Tibial nerve (tissue), 4 donors: Measurements from ENCODE around the gene LRIT1. TPM values are rescaled to one million over a fixed set of nuclear protein-coding genes. Genes with fewer than 3 reads are reported as not detected.

ENCODE experiments used
- DNase-seq, 2 donors: peaks; one replicate each; pipeline ENCODE4 v3.0.0-alpha.2; 2019; ENCODE audit warnings: low spot score in 2 of 2
- H3K27ac ChIP-seq, 4 donors: fragments of 200-600 bp; sonication (generic) in 3 of 4; one replicate each; pipeline ENCODE4 v1.5.1; 2017 to 2019; ENCODE audit warnings: mild to moderate bottlenecking in 1 of 4
- H3K27me3 ChIP-seq, 2 donors: fragments of 200-600 bp; sonication (generic) in 1 of 2; one replicate each; pipeline versions ENCODE4 v1.5.1 to v1.6.0; 2017 to 2019
- H3K36me3 ChIP-seq, 3 donors: fragments of 200-600 bp; sonication (generic); one replicate each; pipeline ENCODE4 v1.5.1; 2018 to 2019
- H3K4me1 ChIP-seq, 4 donors: fragments of 200-600 bp; sonication (generic) in 3 of 4; one replicate each; pipeline ENCODE4 v1.5.1; 2017 to 2019
- H3K4me3 ChIP-seq, 4 donors: fragments of 200-600 bp; sonication (generic) in 3 of 4; one replicate each; pipeline ENCODE4 v1.5.1; 2017 to 2019; ENCODE audit warnings: mild to moderate bottlenecking in 1 of 4, moderate library complexity in 1 of 4
- H3K9me3 ChIP-seq, 4 donors: fragments of 200-600 bp; sonication (generic) in 3 of 4; one replicate each; pipeline ENCODE4 v1.5.1; 2017 to 2019
- CTCF ChIP-seq, 5 experiments: fragments of 200-600 bp in 3 of 5; fragments of 450-650 bp in 2 of 5; sonication (generic) in 3 of 5; IDR thresholded peaks; one replicate each; pipeline ENCODE4 v1.5.1; 2016 to 2019; ENCODE audit warnings: antibody characterized with exemption in 5 of 5, mild to moderate bottlenecking in 3 of 5, moderate library complexity in 2 of 5
- EP300 ChIP-seq, 2 donors: sonication (generic); formaldehyde crosslinking; IDR thresholded peaks; one replicate each; pipeline ENCODE4 v1.6.1; 2017; ENCODE audit warnings: antibody characterized with exemption in 2 of 2, mild to moderate bottlenecking in 1 of 2
- POLR2A ChIP-seq, 2 donors: fragments of 450-650 bp; IDR thresholded peaks; one replicate each; pipeline ENCODE4 v1.6.1; 2017; ENCODE audit warnings: antibody characterized with exemption in 2 of 2, mild to moderate bottlenecking in 2 of 2, moderate library complexity in 2 of 2
- WGBS, 2 donors: methylation state at CpG; one replicate each; pipeline ENCODE4 v1.1.5; 2018; 5-methylcytosine and 5-hydroxymethylcytosine counted together
- total RNA-seq, 4 donors: library from RNA; depleted of rRNA; stranded (reverse); fragments of >200 nt; gene quantifications; one replicate each; pipeline ENCODE4 v1.1.0, GENCODE V29; 2016

The LRIT1 gene
- total RNA-seq, 4 donors from 2014 or later = not detected

GRCh38 chr10:84237199-84238051 is 3.9 kb downstream of the LRIT1 start:
- 54% methylated on average over 41 to 47 of the region's 52 CpGs for WGBS, 2 donors

DNA sequence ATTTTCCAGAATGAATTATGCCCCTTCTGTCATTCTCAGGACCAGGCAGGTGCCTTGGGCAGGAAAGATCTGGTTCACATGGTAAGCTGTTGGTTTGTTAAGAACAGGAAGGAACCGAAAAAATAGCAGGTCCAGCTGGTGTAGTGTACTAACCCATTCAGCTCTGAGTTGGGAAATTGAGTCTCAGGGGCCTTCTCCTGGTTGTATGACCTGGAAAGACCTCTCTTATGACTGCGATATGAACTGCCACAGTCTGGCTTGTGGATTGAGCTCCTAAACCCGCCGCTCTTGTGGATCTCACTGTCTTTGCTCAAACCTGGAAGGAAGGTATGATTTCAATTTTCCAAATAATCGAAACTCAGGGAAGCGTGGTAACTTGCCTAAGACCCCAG is 4.5 kb downstream of the LRIT1 start:
- Histone ChIP-seq H3K4me3 (no peak overlapping the region), H3K36me3 (no peaks in the 10 kb centered on the region), H3K27me3 (peaks cover 0 to 10% of the 10 kb centered on the region in 2 donors), H3K9me3 (no peaks in the 10 kb centered on the region), H3K4me1 (no peaks in the 10 kb centered on the region), H3K27ac (no peak overlapping the region)
- no peak for DNase-seq
- WGBS, 2 donors = 86 to 88% methylated on average over 6 of the region's 6 CpGs
- no peak for TF ChIP-seq POLR2A (IDR thresholded peaks at IDR 0.05)
- no peak for TF ChIP-seq EP300 (IDR thresholded peaks at IDR 0.05)
- TF ChIP-seq CTCF (IDR thresholded peaks at IDR 0.05) = no peak

More at GRCh38 chr10:84237199-84238051, 3.9 kb downstream of the LRIT1 start:
- H3K4me1 ChIP-seq = no peaks in the 10 kb centered on the region
- no peaks in the 10 kb centered on the region for H3K9me3 ChIP-seq
- TF ChIP-seq CTCF (IDR thresholded peaks at IDR 0.05) (no peak), POLR2A (IDR thresholded peaks at IDR 0.05) (no peak), EP300 (IDR thresholded peaks at IDR 0.05) (no peak)
- no peak for DNase-seq
- no peak overlapping the region for H3K27ac ChIP-seq
- H3K4me3 ChIP-seq = no peak overlapping the region
- peaks cover 0 to 10% of the 10 kb centered on the region in 2 donors for H3K27me3 ChIP-seq
- no peaks in the 10 kb centered on the region for H3K36me3 ChIP-seq

- TF ChIP-seq POLR2A (IDR thresholded peaks at IDR 0.05) (no peak), CTCF (IDR thresholded peaks at IDR 0.05) (no peak), EP300 (IDR thresholded peaks at IDR 0.05) (no peak)
- Histone ChIP-seq H3K4me1 (no peaks in the 10 kb centered on the region), H3K9me3 (no peaks in the 10 kb centered on the region), H3K4me3 (no peak overlapping the region), H3K36me3 (no peaks in the 10 kb centered on the region), H3K27me3 (peaks cover 0 to 10% of the 10 kb centered on the region in 2 donors), H3K27ac (no peak overlapping the region)
- no peak for DNase-seq
- 86 to 91% methylated on average over 4 of the region's 4 CpGs for WGBS, 2 donors
Measured at GRCh38 chr10:84235096-84235495, 6.2 kb downstream of the LRIT1 start.

GRCh38 chr10:84234479-84234878 is 6.9 kb downstream of the LRIT1 start:
- no peak for DNase-seq
- H3K4me3 ChIP-seq = no peak overlapping the region
- TF ChIP-seq POLR2A (IDR thresholded peaks at IDR 0.05) (no peak), EP300 (IDR thresholded peaks at IDR 0.05) (no peak), CTCF (IDR thresholded peaks at IDR 0.05) (no peak)
- H3K36me3 ChIP-seq = no peaks in the 10 kb centered on the region
- H3K9me3 ChIP-seq = no peaks in the 10 kb centered on the region
- 73 to 78% methylated on average over 4 of the region's 4 CpGs for WGBS, 2 donors
- H3K27ac ChIP-seq = no peak overlapping the region
- H3K4me1 ChIP-seq = no peaks in the 10 kb centered on the region
- peaks cover 0 to 10% of the 10 kb centered on the region in 2 donors for H3K27me3 ChIP-seq

DNA sequence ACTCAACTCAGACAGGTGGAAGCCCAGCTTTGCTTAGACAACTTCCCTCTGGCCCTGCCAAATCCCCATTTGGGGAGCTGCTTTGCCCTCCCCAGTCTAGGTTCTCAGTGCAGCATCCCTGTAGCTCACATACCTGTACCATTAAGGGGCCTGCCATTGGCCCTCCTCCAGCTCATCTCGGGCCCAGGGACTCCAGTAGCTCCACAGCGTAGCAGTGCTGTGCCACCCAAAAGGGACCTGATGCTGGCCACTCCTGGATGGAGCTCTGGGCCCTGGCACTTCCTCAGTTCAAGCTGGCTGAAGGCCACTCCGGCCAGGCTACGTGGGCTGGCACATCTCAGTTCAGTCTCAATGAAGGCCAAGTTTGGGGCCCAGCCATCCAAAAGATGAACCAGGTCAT is 7.4 kb downstream of the LRIT1 start:
- no peak overlapping the region for H3K4me3 ChIP-seq
- no peaks in the 10 kb centered on the region for H3K36me3 ChIP-seq
- no peak for TF ChIP-seq POLR2A (IDR thresholded peaks at IDR 0.05)
- TF ChIP-seq EP300 (IDR thresholded peaks at IDR 0.05) = no peak
- no peak for TF ChIP-seq CTCF (IDR thresholded peaks at IDR 0.05)
- no peak overlapping the region for H3K27ac ChIP-seq
- H3K27me3 ChIP-seq = peaks cover 0 to 10% of the 10 kb centered on the region in 2 donors
- H3K9me3 ChIP-seq = no peaks in the 10 kb centered on the region
- no peaks in the 10 kb centered on the region for H3K4me1 ChIP-seq
- no peak for DNase-seq
- WGBS, 2 donors = 70 to 86% methylated on average over 2 to 4 of the region's 4 CpGs
